Bronchial epithelial cell (primary cell): Measurements from ENCODE around the gene CCR2. TPM values are rescaled to one million over a fixed set of nuclear protein-coding genes. Genes with fewer than 3 reads are reported as not detected.

ENCODE experiments used
- DNase-seq: peaks from one replicate; pipeline ENCODE4 v3.0.0-alpha.2; 2010; ENCODE audit warnings: low read depth
- FAIRE-seq: peaks from 2 replicates; lab custom pipeline; 2011; peaks lifted over from hg19 to GRCh38; lab: Jason Lieb, UNC
- H3K27me3 ChIP-seq: 2 replicates; pipeline ENCODE4 v1.5.1; 2011; ENCODE audit warnings: low read length; ENCODE audit not compliant: control insufficient read depth, insufficient read depth
- H3K36me3 ChIP-seq: 2 replicates; pipeline ENCODE4 v1.5.1; 2011; ENCODE audit warnings: low read length; ENCODE audit not compliant: control insufficient read depth, insufficient read depth
- H3K4me3 ChIP-seq: 2 replicates; pipeline ENCODE4 v1.5.1; 2011; ENCODE audit warnings: mild to moderate bottlenecking, low read depth, low read length, control low read depth
- CTCF ChIP-seq: IDR thresholded peaks from 2 replicates; pipeline ENCODE4 v1.5.1; 2011; ENCODE audit warnings: mild to moderate bottlenecking, moderate library complexity, low read length, control low read depth, inconsistent platforms; ENCODE audit not compliant: insufficient read depth, severe bottlenecking
- total RNA-seq: library from RNA; depleted of rRNA; stranded (reverse); fragments of >200 nt; gene quantifications from 2 replicates; pipeline ENCODE4 v1.2.1, GENCODE V29; 2014

CCR2 gene
- total RNA-seq, 1 donor from 2014 or later: not detected

- Histone ChIP-seq H3K4me3 (no peak overlapping the region), H3K36me3 (no peaks in the 10 kb centered on the region), H3K27me3 (no peaks in the 10 kb centered on the region)
- no peak for TF ChIP-seq CTCF
- FAIRE-seq: no peak
- no peak for DNase-seq
These were observed 39.1 kb downstream of the CCR2 start for GRCh38 chr3:46393011-46393410.

- no peak for TF ChIP-seq CTCF
- H3K36me3 ChIP-seq: no peaks in the 10 kb centered on the region
- FAIRE-seq: no peak
- H3K4me3 ChIP-seq: no peak overlapping the region
- no peak for DNase-seq
- no peaks in the 10 kb centered on the region for H3K27me3 ChIP-seq
These were observed 39.9 kb downstream of the CCR2 start for GRCh38 chr3:46393554-46394434.

- H3K4me3 ChIP-seq: no peak overlapping the region
These were observed 41.3 kb downstream of the CCR2 start for GRCh38 chr3:46395210-46395661.

GRCh38 chr3:46395766-46396530 lies 42.0 kb downstream of the CCR2 start:
- Histone ChIP-seq H3K4me3 (no peak overlapping the region), H3K36me3 (no peaks in the 10 kb centered on the region), H3K27me3 (no peaks in the 10 kb centered on the region)
- FAIRE-seq: no peak
- no peak for TF ChIP-seq CTCF
- no peak for DNase-seq

More at GRCh38 chr3:46395210-46395661, 41.3 kb downstream of the CCR2 start:
- Histone ChIP-seq H3K27me3 (no peaks in the 10 kb centered on the region), H3K36me3 (no peaks in the 10 kb centered on the region)
- no peak for TF ChIP-seq CTCF
- DNase-seq: no peak
- FAIRE-seq: no peak

GRCh38 chr3:46397111-46397510 lies 43.2 kb downstream of the CCR2 start:
- H3K36me3 ChIP-seq: no peaks in the 10 kb centered on the region
- H3K4me3 ChIP-seq: no peak overlapping the region
- no peaks in the 10 kb centered on the region for H3K27me3 ChIP-seq
- DNase-seq (no peak), FAIRE-seq (no peak)
- TF ChIP-seq CTCF: no peak
